ENCODE data around the gene SMC1A. TPM values are rescaled to one million over a fixed set of nuclear protein-coding genes. Genes with fewer than 3 reads are reported as not detected.

Gene SMC1A
- total RNA-seq, 1 experiment from 2014 or later: 100 TPM

DNA sequence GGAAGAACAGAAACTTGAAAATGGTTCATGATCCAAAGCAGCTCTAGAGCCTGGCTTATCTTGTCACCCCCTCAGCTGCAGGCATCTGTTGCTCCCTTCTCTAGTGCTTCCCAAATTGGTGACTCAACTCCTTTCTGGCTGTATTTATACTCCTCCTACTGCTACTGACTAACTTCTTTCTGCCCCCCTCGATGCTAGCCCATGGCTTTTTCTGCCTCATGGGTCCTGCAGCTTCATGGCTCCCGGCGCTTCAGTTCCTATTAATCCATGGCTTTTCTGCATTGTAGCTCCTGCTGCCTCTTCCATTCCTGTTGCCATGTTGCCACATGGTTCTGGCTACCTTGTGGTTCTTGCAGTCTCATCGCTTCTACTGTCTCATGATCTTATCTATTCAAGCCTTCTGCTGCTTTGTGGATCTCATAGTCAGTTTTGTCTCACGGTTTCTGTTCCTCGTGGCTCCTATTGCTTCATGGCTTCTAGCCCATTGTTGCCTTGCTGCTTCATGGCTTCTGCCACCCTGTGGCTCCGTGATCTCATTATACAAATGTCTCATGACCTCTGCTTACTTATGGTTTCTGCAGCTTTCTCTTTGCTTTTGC, 48.1 kb downstream of the SMC1A start:
- no peak overlapping the region for H3K56ac ChIP-seq (ENCODE audit: insufficient read length, low read depth, low read length)
- no peak overlapping the region for H2BK12ac ChIP-seq (ENCODE audit: insufficient read length, low read depth, low read length)
- Mint-ChIP-seq H3K9me3 (peaks cover 56 to 61% of the 10 kb centered on the region in 2 experiments), H3K36me3 (ENCODE audit: insufficient read depth in 1 of 3, low read depth in 3 of 3) (peaks cover 4 to 29% (median 22%) of the 10 kb centered on the region in 3 experiments; a peak in 6 of 7 replicates), H3K27me3 (ENCODE audit: low read depth) (no peaks in the 10 kb centered on the region), H3K4me3 (no peak overlapping the region), H3K4me1 (no peaks in the 10 kb centered on the region), H3K27ac (no peak overlapping the region)
- no peak for DNase-seq
- H3K27me3 ChIP-seq (ENCODE audit: insufficient read depth, low read length): no peaks in the 10 kb centered on the region
- H2BK20ac ChIP-seq (ENCODE audit: low read depth, low read length, poor library complexity, severe bottlenecking): no peak overlapping the region
- no peaks in the 10 kb centered on the region for H4K20me1 ChIP-seq (ENCODE audit: control insufficient read depth, insufficient read depth, insufficient read length)
- H2AK5ac ChIP-seq (ENCODE audit: insufficient read length, low read length): no peak overlapping the region
- H2AFZ ChIP-seq (ENCODE audit: low read length): no peak overlapping the region
- H3K23ac ChIP-seq (ENCODE audit: insufficient read length, low read depth, low read length): no peak overlapping the region
- H3K4me2 ChIP-seq (ENCODE audit: insufficient read depth, insufficient read length, low read length): no peak overlapping the region
- no peak overlapping the region for H4K5ac ChIP-seq (ENCODE audit: insufficient read length, low read depth, low read length)
- no peak overlapping the region for H3K18ac ChIP-seq (ENCODE audit: insufficient read length, low read depth, low read length)
- H2BK120ac ChIP-seq (ENCODE audit: low read depth, low read length, poor library complexity, severe bottlenecking): no peak overlapping the region
- no peak overlapping the region for H3T11ph ChIP-seq (ENCODE audit: low read length)
- no peak overlapping the region for H2BK5ac ChIP-seq (ENCODE audit: insufficient read length, low read length)
- no peaks in the 10 kb centered on the region for H3K79me1 ChIP-seq (ENCODE audit: insufficient read depth, low read depth, low read length, poor library complexity, severe bottlenecking)
- H4K91ac ChIP-seq (ENCODE audit: insufficient read length, low read depth, low read length): no peak overlapping the region
- no peak overlapping the region for H4K8ac ChIP-seq (replicated peaks; ENCODE audit: insufficient read length, low read depth, low read length)
- H3K9ac ChIP-seq (ENCODE audit: extremely low read depth, insufficient read length, low read length): no peak overlapping the region
- no peak overlapping the region for H2BK15ac ChIP-seq (ENCODE audit: low read depth, low read length)
- H3K23me2 ChIP-seq (ENCODE audit: insufficient read length, low read depth, low read length, poor library complexity, severe bottlenecking): no peaks in the 10 kb centered on the region
- H3K4me1 ChIP-seq (ENCODE audit: insufficient read depth, low read length): no peaks in the 10 kb centered on the region
- H3K4ac ChIP-seq (ENCODE audit: low read depth, low read length): no peak overlapping the region
- H3K79me2 ChIP-seq (ENCODE audit: insufficient read depth, low read length): no peaks in the 10 kb centered on the region
- H3K14ac ChIP-seq (ENCODE audit: insufficient read depth, low read length): no peak overlapping the region
- peaks cover 41% of the 10 kb centered on the region for H3K9me3 ChIP-seq (ENCODE audit: control insufficient read depth, low read depth, low read length)
- WGBS (ENCODE audit: extremely low coverage, insufficient read length, low lambda C conversion rate): no CpG with 5 or more reads among the region's 7 CpGs
- no peak overlapping the region for H3K27ac ChIP-seq (ENCODE audit: insufficient read length, low read depth, low read length)
- TF ChIP-seq, protein P1, sequence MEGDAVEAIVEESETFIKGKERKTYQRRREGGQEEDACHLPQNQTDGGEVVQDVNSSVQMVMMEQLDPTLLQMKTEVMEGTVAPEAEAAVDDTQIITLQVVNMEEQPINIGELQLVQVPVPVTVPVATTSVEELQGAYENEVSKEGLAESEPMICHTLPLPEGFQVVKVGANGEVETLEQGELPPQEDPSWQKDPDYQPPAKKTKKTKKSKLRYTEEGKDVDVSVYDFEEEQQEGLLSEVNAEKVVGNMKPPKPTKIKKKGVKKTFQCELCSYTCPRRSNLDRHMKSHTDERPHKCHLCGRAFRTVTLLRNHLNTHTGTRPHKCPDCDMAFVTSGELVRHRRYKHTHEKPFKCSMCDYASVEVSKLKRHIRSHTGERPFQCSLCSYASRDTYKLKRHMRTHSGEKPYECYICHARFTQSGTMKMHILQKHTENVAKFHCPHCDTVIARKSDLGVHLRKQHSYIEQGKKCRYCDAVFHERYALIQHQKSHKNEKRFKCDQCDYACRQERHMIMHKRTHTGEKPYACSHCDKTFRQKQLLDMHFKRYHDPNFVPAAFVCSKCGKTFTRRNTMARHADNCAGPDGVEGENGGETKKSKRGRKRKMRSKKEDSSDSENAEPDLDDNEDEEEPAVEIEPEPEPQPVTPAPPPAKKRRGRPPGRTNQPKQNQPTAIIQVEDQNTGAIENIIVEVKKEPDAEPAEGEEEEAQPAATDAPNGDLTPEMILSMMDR (conservative IDR thresholded peaks at IDR 0.05): no peak
